Liver (tissue), 3 donors: ENCODE results near the gene TEX264.

Experiments
- FOXA1 ChIP-seq: IDR thresholded peaks from 2 replicates; pipeline ENCODE4 v1.6.1; 2016; ENCODE audit warnings: antibody characterized with exemption
- JUND ChIP-seq, 2 donors: IDR thresholded peaks; 2 replicates each; pipeline ENCODE4 v1.6.1; 2016; ENCODE audit warnings: antibody characterized with exemption in 2 of 2
- MAX ChIP-seq: IDR thresholded peaks from 2 replicates; pipeline ENCODE4 v1.6.1; 2016; ENCODE audit warnings: antibody characterized with exemption
- RAD21 ChIP-seq, 2 donors: IDR thresholded peaks; 2 replicates each; pipeline ENCODE4 v1.6.1; 2016; ENCODE audit warnings: antibody characterized with exemption in 2 of 2, mild to moderate bottlenecking in 2 of 2
- SP1 ChIP-seq: IDR thresholded peaks from 2 replicates; pipeline ENCODE4 v1.6.1; 2018; ENCODE audit warnings: antibody characterized with exemption, mild to moderate bottlenecking
- TAF1 ChIP-seq: conservative IDR thresholded peaks from 2 replicates; pipeline ENCODE4 v1.6.1; 2016; ENCODE audit warnings: antibody characterized with exemption, mild to moderate bottlenecking
- YY1 ChIP-seq: IDR thresholded peaks from 2 replicates; pipeline ENCODE4 v1.6.1; 2016; ENCODE audit warnings: antibody characterized with exemption, mild to moderate bottlenecking
- ZBTB33 ChIP-seq: IDR thresholded peaks from 2 replicates; pipeline ENCODE4 v1.6.1; 2016; ENCODE audit warnings: antibody characterized with exemption
- TF ChIP-seq, protein P1 (sequence below): fragments of 150-350 bp; IDR thresholded peaks from 2 replicates; pipeline ENCODE4 v1.5.1; 2017; ENCODE audit warnings: improper control_type of control experiment, low read depth, low read length; ENCODE audit not compliant: missing input control
- TF ChIP-seq, protein P2 (sequence below): IDR thresholded peaks from 2 replicates; pipeline ENCODE4 v1.6.1; 2016; ENCODE audit warnings: antibody characterized with exemption, mild to moderate bottlenecking
- donor health status: healthy.
- donor health status: healthy.

DNA sequence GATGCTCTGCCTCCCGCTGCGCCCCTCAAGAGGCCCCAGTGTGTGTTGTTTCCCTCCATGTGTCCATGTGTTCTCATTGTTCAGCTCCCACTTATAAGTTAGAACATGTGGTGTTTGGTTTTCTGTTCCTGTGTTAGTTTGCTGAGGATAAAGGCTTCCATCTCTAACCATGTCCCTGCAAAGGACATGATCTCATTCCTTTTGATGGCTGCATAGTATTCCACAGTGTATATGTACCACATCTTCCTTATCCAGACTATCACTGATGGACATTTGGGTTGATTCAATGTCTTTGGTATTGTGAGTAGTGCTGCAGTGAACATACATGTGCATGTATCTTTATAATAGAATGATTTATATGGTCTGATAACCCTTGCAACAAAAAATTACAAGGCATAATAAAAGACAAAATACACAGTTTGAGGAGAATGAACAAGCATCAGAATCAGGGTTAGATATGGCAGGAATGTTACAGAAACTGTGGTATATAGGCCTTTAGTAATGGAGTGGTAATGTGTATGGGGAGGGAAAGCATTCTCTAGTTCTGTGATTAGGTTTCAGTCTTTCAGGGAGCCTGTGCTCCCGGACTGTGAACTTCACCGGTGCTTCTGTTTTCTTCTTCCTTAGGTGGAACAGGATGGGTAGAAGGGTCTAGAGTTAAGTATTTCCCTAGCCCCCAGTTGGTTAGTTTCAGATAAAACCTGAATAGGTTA, 63.0 kb downstream of the TEX264 start:
- TF ChIP-seq, protein P1, sequence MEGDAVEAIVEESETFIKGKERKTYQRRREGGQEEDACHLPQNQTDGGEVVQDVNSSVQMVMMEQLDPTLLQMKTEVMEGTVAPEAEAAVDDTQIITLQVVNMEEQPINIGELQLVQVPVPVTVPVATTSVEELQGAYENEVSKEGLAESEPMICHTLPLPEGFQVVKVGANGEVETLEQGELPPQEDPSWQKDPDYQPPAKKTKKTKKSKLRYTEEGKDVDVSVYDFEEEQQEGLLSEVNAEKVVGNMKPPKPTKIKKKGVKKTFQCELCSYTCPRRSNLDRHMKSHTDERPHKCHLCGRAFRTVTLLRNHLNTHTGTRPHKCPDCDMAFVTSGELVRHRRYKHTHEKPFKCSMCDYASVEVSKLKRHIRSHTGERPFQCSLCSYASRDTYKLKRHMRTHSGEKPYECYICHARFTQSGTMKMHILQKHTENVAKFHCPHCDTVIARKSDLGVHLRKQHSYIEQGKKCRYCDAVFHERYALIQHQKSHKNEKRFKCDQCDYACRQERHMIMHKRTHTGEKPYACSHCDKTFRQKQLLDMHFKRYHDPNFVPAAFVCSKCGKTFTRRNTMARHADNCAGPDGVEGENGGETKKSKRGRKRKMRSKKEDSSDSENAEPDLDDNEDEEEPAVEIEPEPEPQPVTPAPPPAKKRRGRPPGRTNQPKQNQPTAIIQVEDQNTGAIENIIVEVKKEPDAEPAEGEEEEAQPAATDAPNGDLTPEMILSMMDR, result no peak
- TF ChIP-seq MAX, result no peak
- TF ChIP-seq FOXA1, result no peak
- TF ChIP-seq TAF1, result no peak
- TF ChIP-seq, protein P2, sequence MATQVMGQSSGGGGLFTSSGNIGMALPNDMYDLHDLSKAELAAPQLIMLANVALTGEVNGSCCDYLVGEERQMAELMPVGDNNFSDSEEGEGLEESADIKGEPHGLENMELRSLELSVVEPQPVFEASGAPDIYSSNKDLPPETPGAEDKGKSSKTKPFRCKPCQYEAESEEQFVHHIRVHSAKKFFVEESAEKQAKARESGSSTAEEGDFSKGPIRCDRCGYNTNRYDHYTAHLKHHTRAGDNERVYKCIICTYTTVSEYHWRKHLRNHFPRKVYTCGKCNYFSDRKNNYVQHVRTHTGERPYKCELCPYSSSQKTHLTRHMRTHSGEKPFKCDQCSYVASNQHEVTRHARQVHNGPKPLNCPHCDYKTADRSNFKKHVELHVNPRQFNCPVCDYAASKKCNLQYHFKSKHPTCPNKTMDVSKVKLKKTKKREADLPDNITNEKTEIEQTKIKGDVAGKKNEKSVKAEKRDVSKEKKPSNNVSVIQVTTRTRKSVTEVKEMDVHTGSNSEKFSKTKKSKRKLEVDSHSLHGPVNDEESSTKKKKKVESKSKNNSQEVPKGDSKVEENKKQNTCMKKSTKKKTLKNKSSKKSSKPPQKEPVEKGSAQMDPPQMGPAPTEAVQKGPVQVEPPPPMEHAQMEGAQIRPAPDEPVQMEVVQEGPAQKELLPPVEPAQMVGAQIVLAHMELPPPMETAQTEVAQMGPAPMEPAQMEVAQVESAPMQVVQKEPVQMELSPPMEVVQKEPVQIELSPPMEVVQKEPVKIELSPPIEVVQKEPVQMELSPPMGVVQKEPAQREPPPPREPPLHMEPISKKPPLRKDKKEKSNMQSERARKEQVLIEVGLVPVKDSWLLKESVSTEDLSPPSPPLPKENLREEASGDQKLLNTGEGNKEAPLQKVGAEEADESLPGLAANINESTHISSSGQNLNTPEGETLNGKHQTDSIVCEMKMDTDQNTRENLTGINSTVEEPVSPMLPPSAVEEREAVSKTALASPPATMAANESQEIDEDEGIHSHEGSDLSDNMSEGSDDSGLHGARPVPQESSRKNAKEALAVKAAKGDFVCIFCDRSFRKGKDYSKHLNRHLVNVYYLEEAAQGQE, result no peak
- no peak for TF ChIP-seq SP1
- TF ChIP-seq RAD21 (IDR thresholded peaks at IDR 0.05), result no peak
- TF ChIP-seq YY1, result no peak
- no peak for TF ChIP-seq ZBTB33
- no peak for TF ChIP-seq JUND (IDR thresholded peaks at IDR 0.05)
